HCT116 (cell line): ENCODE results near the gene PSME4. TPM values are rescaled to one million over a fixed set of nuclear protein-coding genes. Genes with fewer than 3 reads are reported as not detected.

Experiments
- ATAC-seq: fragments of 200-7000 bp; cut with Tn5 transposase; 2 replicates; pipeline ENCODE4 v1.9.1; 2020; ENCODE audit warnings: mild to moderate bottlenecking, moderate library complexity
- BruUV-seq: library from RNA; stranded (reverse); fragments of 400-500 nt; replicated peaks from 2 replicates; lab custom pipeline; 2021; lab: Mats Ljungman, UMichigan
- CTCF ChIA-PET: fragments of 300-600 bp; sonication (Branson Sonifier 250); formaldehyde crosslinking; loops from one replicate; lab custom pipeline; 2021; ENCODE audit warnings: antibody characterized with exemption; lab: Charles Lee
- POLR2A ChIA-PET: fragments of 300-600, 350-600 bp; sonication (Branson Sonifier 250); formaldehyde crosslinking; loops from one replicate; lab custom pipeline; 2021; ENCODE audit warnings: antibody characterized with exemption; lab: Charles Lee
- RAD21 ChIA-PET, 2 experiments: fragments of 300-600 bp; sonication (Branson Sonifier 250); formaldehyde crosslinking; loops; one replicate each; lab custom pipeline; 2023; ENCODE audit warnings: low total read pairs in 2 of 2; ENCODE audit not compliant: uncharacterized antibody in 2 of 2, unreplicated experiment in 2 of 2, low non-redundant PET in 1 of 2; lab: Charles Lee
- DNase-seq: peaks from one replicate; pipeline ENCODE4 v3.0.0-alpha.2; 2010; ENCODE audit warnings: low read depth, low spot score
- H2AFZ ChIP-seq: fragments of 200-600 bp; shearing (Covaris generic), sonication (generic); 2 replicates; pipeline ENCODE4 v1.6.1; 2017; ENCODE audit warnings: low read depth, mixed run types, mixed read lengths, antibody characterized with exemption, low read length; ENCODE audit not compliant: poor library complexity, severe bottlenecking
- H3K27ac ChIP-seq: 2 replicates; pipeline ENCODE4 v1.5.1; 2012; ENCODE audit warnings: low read depth, low read length
- H3K27me3 ChIP-seq: fragments of 200-600 bp; sonication (generic); 2 replicates; pipeline ENCODE4 v1.6.1; 2016; ENCODE audit warnings: mixed run types, low read length, mixed read lengths; ENCODE audit not compliant: insufficient read depth
- H3K36me3 ChIP-seq, 2 experiments: fragments of 200-500 bp in 1 of 2; fragments of 200-600 bp in 1 of 2; sonication (Bioruptor generic) in 1 of 2; sonication (generic) in 1 of 2; 2 replicates each; pipeline versions ENCODE4 v1.5.1 to v1.6.1; 2014 to 2016; ENCODE audit warnings: low read length in 2 of 2, inconsistent platforms in 1 of 2, mixed read lengths in 1 of 2, mixed run types in 1 of 2; ENCODE audit not compliant: insufficient read depth in 2 of 2, control insufficient read depth in 1 of 2
- H3K4me1 ChIP-seq, 2 experiments: fragments of 200-600 bp in 1 of 2; sonication (generic) in 1 of 2; 2 replicates each; pipeline versions ENCODE4 v1.5.1 to v1.6.1; 2012 to 2017; ENCODE audit warnings: low read length in 2 of 2, inconsistent platforms in 1 of 2, mild to moderate bottlenecking in 1 of 2, mixed read lengths in 1 of 2, mixed run types in 1 of 2, moderate library complexity in 1 of 2; ENCODE audit not compliant: insufficient read depth in 2 of 2, control insufficient read depth in 1 of 2
- H3K4me2 ChIP-seq: fragments of 200-600 bp; sonication (generic); 2 replicates; pipeline ENCODE4 v1.6.1; 2017; ENCODE audit warnings: mixed run types, low read length, mixed read lengths
- H3K4me3 ChIP-seq, 2 experiments: fragments of 200-600 bp in 1 of 2; sonication (generic) in 1 of 2; replicated peaks in 1 of 2; 2 replicates each; pipeline ENCODE4 v1.5.1; 2011 to 2016; ENCODE audit warnings: low read length in 2 of 2, control low read depth in 1 of 2, low read depth in 1 of 2, mild to moderate bottlenecking in 1 of 2, mixed read lengths in 1 of 2, mixed run types in 1 of 2
- H3K79me2 ChIP-seq: fragments of 200-600 bp; sonication (generic); 2 replicates; pipeline ENCODE4 v1.6.1; 2017; ENCODE audit warnings: mild to moderate bottlenecking, mixed run types, low read length, moderate library complexity, mixed read lengths; ENCODE audit not compliant: insufficient read depth
- H3K9ac ChIP-seq: fragments of 200-600 bp; sonication (generic); 2 replicates; pipeline ENCODE4 v1.6.1; 2016; ENCODE audit warnings: low read length, mixed read lengths
- H3K9me2 ChIP-seq: fragments of 200-600 bp; sonication (generic), shearing (Covaris generic); 2 replicates; pipeline ENCODE4 v1.6.1; 2017; ENCODE audit warnings: mixed run types, mild to moderate bottlenecking, moderate library complexity; ENCODE audit not compliant: insufficient read depth
- H3K9me3 ChIP-seq, 2 experiments: fragments of 200-500 bp in 1 of 2; fragments of 200-600 bp in 1 of 2; sonication (Bioruptor generic) in 1 of 2; sonication (generic) in 1 of 2; 2 replicates each; pipeline ENCODE4 v1.6.1; 2014 to 2017; ENCODE audit warnings: low read length in 2 of 2, mixed read lengths in 2 of 2, inconsistent platforms in 1 of 2, low read depth in 1 of 2, mild to moderate bottlenecking in 1 of 2, mixed run types in 1 of 2, moderate library complexity in 1 of 2; ENCODE audit not compliant: control insufficient read depth in 1 of 2, insufficient read depth in 1 of 2
- H4K20me1 ChIP-seq: fragments of 200-600 bp; sonication (generic), shearing (Covaris generic); 2 replicates; pipeline ENCODE4 v1.6.1; 2017; ENCODE audit warnings: mixed run types, mild to moderate bottlenecking, moderate library complexity; ENCODE audit not compliant: insufficient read depth
- ATF3 ChIP-seq: IDR thresholded peaks from 2 replicates; pipeline ENCODE4 v1.6.1; 2012
- CBX3 ChIP-seq: IDR thresholded peaks from 2 replicates; pipeline ENCODE4 v1.6.1; 2012; ENCODE audit warnings: low read depth
- EGR1 ChIP-seq: IDR thresholded peaks from 2 replicates; pipeline ENCODE4 v1.6.1; 2012; ENCODE audit warnings: low read depth
- ELF1 ChIP-seq: IDR thresholded peaks from 2 replicates; pipeline ENCODE4 v1.6.1; 2012; ENCODE audit warnings: low read depth, borderline replicate concordance
- EZH2 ChIP-seq: fragments of 200-600 bp; sonication (generic); IDR thresholded peaks from 2 replicates; pipeline ENCODE4 v1.6.1; 2017; ENCODE audit warnings: antibody characterized with exemption, mixed run types
- EZH2phosphoT487 ChIP-seq: fragments of 200-600 bp; IDR thresholded peaks from 2 replicates; pipeline ENCODE4 v1.6.1; 2018; ENCODE audit warnings: antibody characterized with exemption, borderline replicate concordance
- JUND ChIP-seq: IDR thresholded peaks from 2 replicates; pipeline ENCODE4 v1.6.1; 2012
- SIN3A ChIP-seq: IDR thresholded peaks from 2 replicates; pipeline ENCODE4 v1.6.1; 2012; ENCODE audit warnings: low read depth
- SRF ChIP-seq: IDR thresholded peaks from 2 replicates; pipeline ENCODE4 v1.6.1; 2012; ENCODE audit warnings: low read depth
- YY1 ChIP-seq: IDR thresholded peaks from 2 replicates; pipeline ENCODE4 v1.6.1; 2011; ENCODE audit warnings: low read length, low read depth, moderate library complexity, mild to moderate bottlenecking; ENCODE audit not compliant: insufficient replicate concordance; ENCODE audit errors: extremely low read depth
- ZNF274 ChIP-seq: fragments of 200-500 bp; sonication (Bioruptor generic); IDR thresholded peaks from 2 replicates; pipeline ENCODE4 v1.6.1; 2014; ENCODE audit warnings: mild to moderate bottlenecking, low read depth, low read length, inconsistent platforms
- intact Hi-C: fragments of 100-400 bp; cut with micrococcal nuclease; formaldehyde crosslinking; loops from 2 replicates; pipeline ENCODE4 v1.10.0; 2022
- microRNA-seq: library from miRNA; unstranded; fragments of <30 nt; microRNA quantifications from one replicate; pipeline ENCODE4, GENCODE V29; 2016; ENCODE audit warnings: borderline number of aligned reads
- total RNA-seq: library from RNA; stranded (reverse); gene quantifications from one replicate; pipeline ENCODE4 v1.2.1, GENCODE V29; 2021; ENCODE audit not compliant: unreplicated experiment
- TF ChIP-seq, protein P1 (sequence below): IDR thresholded peaks from 2 replicates; pipeline ENCODE4 v1.6.1; 2012

PSME4 gene
- total RNA-seq, 1 experiment from 2014 or later, result 53.2 TPM

- Histone ChIP-seq H3K9ac (no peak overlapping the region), H3K79me2 (no peaks in the 10 kb centered on the region), H2AFZ (no peak overlapping the region), H3K9me2 (no peaks in the 10 kb centered on the region), H3K9me3 (no peaks in the 10 kb centered on the region), H3K4me2 (no peak overlapping the region), H4K20me1 (no peaks in the 10 kb centered on the region), H3K27me3 (no peaks in the 10 kb centered on the region), H3K4me1 (no peaks in the 10 kb centered on the region), H3K36me3 (peaks cover 0 to 6% of the 10 kb centered on the region in 2 experiments; a peak in 2 of 4 replicates), H3K27ac (no peak overlapping the region), H3K4me3 (no peak overlapping the region)
- no peak for ATAC-seq
- RAD21 ChIA-PET, result no interaction called here
- no peak for TF ChIP-seq EZH2
- no peak for TF ChIP-seq YY1
- no peak for TF ChIP-seq ELF1
- TF ChIP-seq EGR1, result no peak
- no peak for TF ChIP-seq SIN3A
- no peak for TF ChIP-seq CBX3
- TF ChIP-seq EZH2phosphoT487, result no peak
- no peak for TF ChIP-seq SRF
- TF ChIP-seq ZNF274, result no peak
- TF ChIP-seq JUND, result no peak
- CTCF ChIA-PET, result no interaction called here
- DNase-seq, result no peak
- BruUV-seq, result no TSS peak
- intact Hi-C loops, result no loop called here
- POLR2A ChIA-PET, result no interaction called here
These were observed 151.2 kb downstream of the PSME4 start for GRCh38 chr2:53819634-53820033.

GRCh38 chr2:53818854-53819435 lies 151.8 kb downstream of the PSME4 start:
- Histone ChIP-seq H2AFZ (no peak overlapping the region), H4K20me1 (no peaks in the 10 kb centered on the region), H3K9me2 (no peaks in the 10 kb centered on the region), H3K4me3 (no peak overlapping the region), H3K27me3 (no peaks in the 10 kb centered on the region), H3K27ac (no peak overlapping the region), H3K36me3 (peaks cover 0 to 6% of the 10 kb centered on the region in 2 experiments; a peak in 2 of 4 replicates), H3K9me3 (no peaks in the 10 kb centered on the region), H3K79me2 (no peaks in the 10 kb centered on the region), H3K9ac (no peak overlapping the region), H3K4me1 (no peaks in the 10 kb centered on the region), H3K4me2 (no peak overlapping the region)
- RAD21 ChIA-PET, result no interaction called here
- intact Hi-C loops, result no loop called here
- CTCF ChIA-PET, result no interaction called here
- BruUV-seq, result no TSS peak
- no peak for DNase-seq
- TF ChIP-seq SRF (no peak), ATF3 (no peak), EGR1 (no peak), EZH2 (no peak)
- TF ChIP-seq, protein P1, sequence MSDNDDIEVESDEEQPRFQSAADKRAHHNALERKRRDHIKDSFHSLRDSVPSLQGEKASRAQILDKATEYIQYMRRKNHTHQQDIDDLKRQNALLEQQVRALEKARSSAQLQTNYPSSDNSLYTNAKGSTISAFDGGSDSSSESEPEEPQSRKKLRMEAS, result no peak
- POLR2A ChIA-PET, result no interaction called here
- ATAC-seq, result no peak

Small RNAs within 50 kb of the gene (microRNA-seq; reads per million reads assigned to microRNA genes)
- gene MIR3682, result not detected

Other genes starting within 250 kb of the PSME4 start
- gene CHAC2, start 203.2 kb downstream of the PSME4 start, total RNA-seq, result 8.4 TPM
- gene ASB3, start 184.0 kb downstream of the PSME4 start, total RNA-seq, result 17.3 TPM
- gene ERLEC1, start 183.9 kb downstream of the PSME4 start, total RNA-seq, result 26.9 TPM
- 1.2 TPM for gene GPR75, start 111.0 kb downstream of the PSME4 start, total RNA-seq
- gene ACYP2, start 144.6 kb upstream of the PSME4 start, total RNA-seq, result 9.4 TPM